ENCODE data around the gene KDM7A. TPM values are rescaled to one million over a fixed set of nuclear protein-coding genes. Genes with fewer than 3 reads are reported as not detected.

The KDM7A gene
- total and polyA plus RNA-seq, 4 donors = 4.1 to 24.9 (median 14.5) TPM

DNA sequence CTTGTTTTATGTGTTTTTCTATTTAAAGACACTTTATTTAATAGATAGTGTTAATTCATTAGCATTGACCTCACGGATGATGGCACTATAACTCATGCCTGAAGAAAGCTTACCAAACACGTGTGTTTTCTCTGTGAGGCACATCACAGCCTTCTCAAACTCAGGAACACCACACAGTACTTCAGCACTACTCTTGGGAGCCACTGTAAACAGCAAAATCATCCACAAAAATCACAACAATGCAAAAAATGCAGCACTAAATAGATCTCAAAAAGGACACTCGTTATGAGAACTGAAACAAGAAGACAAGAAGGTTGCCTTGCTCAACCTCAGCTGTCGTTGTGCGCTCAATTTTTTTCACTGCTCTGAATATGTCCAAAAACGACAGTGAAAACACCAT, 102.0 kb downstream of the KDM7A start:
- intact Hi-C loops (cut with DNase I) = no loop called here
- no peak for ATAC-seq (ENCODE audit: low FRiP score)
- no peak for DNase-seq

DNA sequence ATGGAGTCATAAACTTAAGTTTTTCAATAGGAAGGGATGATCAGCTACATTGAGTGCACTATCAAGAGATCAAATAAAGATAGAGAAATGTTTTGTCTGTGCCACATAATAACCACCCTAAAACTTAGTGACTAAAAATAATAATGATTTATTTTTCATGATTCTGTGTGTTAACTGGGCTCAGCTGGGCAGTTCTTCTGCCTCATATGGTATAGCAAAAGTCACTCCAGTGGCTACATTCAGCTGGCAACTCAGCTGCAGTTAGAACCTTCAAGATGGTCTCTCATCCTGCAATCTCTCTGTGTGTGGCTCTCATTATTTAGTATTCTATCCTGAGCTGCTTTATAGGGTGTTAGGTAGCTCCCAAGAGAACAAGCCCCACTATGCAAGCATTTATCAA, 106.2 kb downstream of the KDM7A start:
- no peaks in the 10 kb centered on the region for H3K9me3 ChIP-seq (ENCODE audit: control insufficient read depth, low read length)
- no peaks in the 10 kb centered on the region for H3K27me3 ChIP-seq (ENCODE audit: control insufficient read depth in 1 of 2, insufficient read depth in 2 of 2, low read length in 1 of 2)
- no peaks in the 10 kb centered on the region for H3K36me3 ChIP-seq (ENCODE audit: control insufficient read depth in 1 of 2, insufficient read depth in 2 of 2, low read length in 1 of 2)
- H3K4me1 ChIP-seq (ENCODE audit: control insufficient read depth in 1 of 2, insufficient read depth in 2 of 2, low read length in 2 of 2) = no peaks in the 10 kb centered on the region
- intact Hi-C loops (cut with DNase I) = no loop called here
- H3K27ac ChIP-seq (ENCODE audit: low read depth in 1 of 2, low read length in 2 of 2) = no peak overlapping the region
- DNase-seq = no peak
- no peak overlapping the region for H3K4me3 ChIP-seq (ENCODE audit: low read length in 2 of 2)
- no peak for ATAC-seq (ENCODE audit: low FRiP score)

More for the DNA sequence above, 102.0 kb downstream of the KDM7A start:
- H3K27me3 ChIP-seq (ENCODE audit: control insufficient read depth in 1 of 2, insufficient read depth in 2 of 2, low read length in 1 of 2) = no peaks in the 10 kb centered on the region
- WGBS, 2 donors = 80 to 81% methylated on average over 6 of the region's 6 CpGs
- no peak overlapping the region for H3K27ac ChIP-seq (ENCODE audit: low read depth in 1 of 2, low read length in 2 of 2)
- no peak overlapping the region for H3K4me3 ChIP-seq (ENCODE audit: low read length in 2 of 2)
- no peaks in the 10 kb centered on the region for H3K9me3 ChIP-seq (ENCODE audit: control insufficient read depth, low read length)
- no peaks in the 10 kb centered on the region for H3K4me1 ChIP-seq (ENCODE audit: control insufficient read depth in 1 of 2, insufficient read depth in 2 of 2, low read length in 2 of 2)
- no peaks in the 10 kb centered on the region for H3K36me3 ChIP-seq (ENCODE audit: control insufficient read depth in 1 of 2, insufficient read depth in 2 of 2, low read length in 1 of 2)

DNA sequence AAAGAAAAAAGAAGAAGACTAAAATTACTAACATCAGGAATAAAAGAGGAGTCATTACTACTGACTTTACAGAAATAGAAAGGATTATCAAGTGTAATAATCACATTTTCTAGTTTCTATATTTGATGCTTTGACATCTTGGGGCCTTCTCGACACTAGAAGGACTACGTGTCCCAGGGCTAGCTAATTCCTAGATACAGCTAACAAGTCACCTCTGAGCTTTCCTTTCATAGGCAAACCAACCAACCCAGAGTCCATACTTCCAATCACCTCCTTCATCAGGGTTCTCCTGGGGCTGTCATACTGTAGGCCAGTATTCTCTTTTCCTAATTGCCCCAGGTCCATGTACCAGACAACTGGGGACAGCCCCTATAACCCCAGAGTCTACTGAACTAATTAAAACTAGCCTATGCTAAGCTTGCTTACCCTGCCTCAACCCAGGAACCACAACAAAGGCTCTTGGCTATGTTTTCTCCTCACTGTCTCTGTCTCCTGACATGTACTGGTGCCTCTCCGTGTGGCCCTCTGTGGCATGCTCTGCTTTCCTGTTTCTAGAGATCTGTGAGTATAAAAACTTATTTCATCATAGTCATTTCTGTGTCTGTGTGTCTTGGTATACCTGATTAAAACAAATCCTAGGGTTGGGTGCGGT, 107.4 kb downstream of the KDM7A start:
- no peaks in the 10 kb centered on the region for H3K27me3 ChIP-seq (ENCODE audit: control insufficient read depth in 1 of 2, insufficient read depth in 2 of 2, low read length in 1 of 2)
- no peak for ATAC-seq (ENCODE audit: low FRiP score)
- H3K36me3 ChIP-seq (ENCODE audit: control insufficient read depth in 1 of 2, insufficient read depth in 2 of 2, low read length in 1 of 2) = no peaks in the 10 kb centered on the region
- H3K27ac ChIP-seq (ENCODE audit: low read depth in 1 of 2, low read length in 2 of 2) = no peak overlapping the region
- no peaks in the 10 kb centered on the region for H3K4me1 ChIP-seq (ENCODE audit: control insufficient read depth in 1 of 2, insufficient read depth in 2 of 2, low read length in 2 of 2)
- H3K9me3 ChIP-seq (ENCODE audit: control insufficient read depth, low read length) = no peaks in the 10 kb centered on the region
- 95 to 96% methylated on average over 4 of the region's 4 CpGs for WGBS, 2 donors
- no peak overlapping the region for H3K4me3 ChIP-seq (ENCODE audit: low read length in 2 of 2)
- intact Hi-C loops (cut with DNase I) = no loop called here
- DNase-seq = no peak

DNA sequence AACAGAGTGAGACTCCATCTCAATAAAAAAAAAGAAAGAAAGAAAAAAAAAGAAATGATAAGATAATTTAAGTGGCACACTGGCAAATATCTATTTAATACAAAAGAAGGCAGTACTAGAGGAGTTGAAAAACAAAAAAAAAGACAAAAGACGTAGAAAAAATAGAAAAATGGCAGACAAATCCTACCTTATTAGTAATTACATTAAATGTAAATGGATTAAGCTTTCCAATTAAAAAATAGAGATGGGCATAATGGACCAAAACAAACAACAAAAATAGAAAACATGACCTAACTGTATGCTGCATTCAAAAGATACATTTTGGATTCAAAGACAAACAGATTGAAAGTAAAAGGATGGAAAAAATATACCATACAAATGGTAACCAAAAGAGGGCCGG, 108.8 kb downstream of the KDM7A start:
- H3K9me3 ChIP-seq (ENCODE audit: control insufficient read depth, low read length) = no peaks in the 10 kb centered on the region
- no peaks in the 10 kb centered on the region for H3K36me3 ChIP-seq (ENCODE audit: control insufficient read depth in 1 of 2, insufficient read depth in 2 of 2, low read length in 1 of 2)
- no peak overlapping the region for H3K4me3 ChIP-seq (ENCODE audit: low read length in 2 of 2)
- intact Hi-C loops (cut with DNase I) = no loop called here
- H3K4me1 ChIP-seq (ENCODE audit: control insufficient read depth in 1 of 2, insufficient read depth in 2 of 2, low read length in 2 of 2) = no peaks in the 10 kb centered on the region
- no peak overlapping the region for H3K27ac ChIP-seq (ENCODE audit: low read depth in 1 of 2, low read length in 2 of 2)
- no peak for ATAC-seq (ENCODE audit: low FRiP score)
- no peaks in the 10 kb centered on the region for H3K27me3 ChIP-seq (ENCODE audit: control insufficient read depth in 1 of 2, insufficient read depth in 2 of 2, low read length in 1 of 2)
- no peak for DNase-seq
- WGBS, 2 donors = 60 to 68% methylated on average over 2 of the region's 2 CpGs

DNA sequence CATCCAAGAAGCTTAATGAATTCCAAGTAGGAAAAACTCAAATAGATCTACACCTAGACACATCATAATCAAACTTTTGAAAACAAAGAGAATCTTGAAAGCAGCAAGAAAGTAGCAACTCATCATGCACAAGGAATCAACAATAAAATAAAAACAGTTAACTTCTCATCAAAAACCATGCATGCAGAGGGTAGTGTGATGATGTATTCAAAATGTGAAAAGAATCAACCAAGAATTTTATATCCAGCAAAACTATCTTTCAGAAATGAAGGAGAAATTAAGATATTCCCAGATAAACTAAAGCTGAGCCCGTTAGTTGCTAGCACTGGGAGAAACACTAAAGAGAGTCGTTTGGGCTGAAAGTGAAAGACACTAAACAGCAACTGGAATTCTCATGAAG, 109.7 kb downstream of the KDM7A start:
- H3K9me3 ChIP-seq (ENCODE audit: control insufficient read depth, low read length) = no peaks in the 10 kb centered on the region
- intact Hi-C loops (cut with DNase I) = no loop called here
- no peak for ATAC-seq (ENCODE audit: low FRiP score)
- H3K4me1 ChIP-seq (ENCODE audit: control insufficient read depth in 1 of 2, insufficient read depth in 2 of 2, low read length in 2 of 2) = no peaks in the 10 kb centered on the region
- H3K4me3 ChIP-seq (ENCODE audit: low read length in 2 of 2) = no peak overlapping the region
- no peaks in the 10 kb centered on the region for H3K27me3 ChIP-seq (ENCODE audit: control insufficient read depth in 1 of 2, insufficient read depth in 2 of 2, low read length in 1 of 2)
- WGBS, 2 donors = 75 to 80% methylated on average over 2 of the region's 2 CpGs
- no peaks in the 10 kb centered on the region for H3K36me3 ChIP-seq (ENCODE audit: control insufficient read depth in 1 of 2, insufficient read depth in 2 of 2, low read length in 1 of 2)
- DNase-seq = no peak
- no peak overlapping the region for H3K27ac ChIP-seq (ENCODE audit: low read depth in 1 of 2, low read length in 2 of 2)

DNA sequence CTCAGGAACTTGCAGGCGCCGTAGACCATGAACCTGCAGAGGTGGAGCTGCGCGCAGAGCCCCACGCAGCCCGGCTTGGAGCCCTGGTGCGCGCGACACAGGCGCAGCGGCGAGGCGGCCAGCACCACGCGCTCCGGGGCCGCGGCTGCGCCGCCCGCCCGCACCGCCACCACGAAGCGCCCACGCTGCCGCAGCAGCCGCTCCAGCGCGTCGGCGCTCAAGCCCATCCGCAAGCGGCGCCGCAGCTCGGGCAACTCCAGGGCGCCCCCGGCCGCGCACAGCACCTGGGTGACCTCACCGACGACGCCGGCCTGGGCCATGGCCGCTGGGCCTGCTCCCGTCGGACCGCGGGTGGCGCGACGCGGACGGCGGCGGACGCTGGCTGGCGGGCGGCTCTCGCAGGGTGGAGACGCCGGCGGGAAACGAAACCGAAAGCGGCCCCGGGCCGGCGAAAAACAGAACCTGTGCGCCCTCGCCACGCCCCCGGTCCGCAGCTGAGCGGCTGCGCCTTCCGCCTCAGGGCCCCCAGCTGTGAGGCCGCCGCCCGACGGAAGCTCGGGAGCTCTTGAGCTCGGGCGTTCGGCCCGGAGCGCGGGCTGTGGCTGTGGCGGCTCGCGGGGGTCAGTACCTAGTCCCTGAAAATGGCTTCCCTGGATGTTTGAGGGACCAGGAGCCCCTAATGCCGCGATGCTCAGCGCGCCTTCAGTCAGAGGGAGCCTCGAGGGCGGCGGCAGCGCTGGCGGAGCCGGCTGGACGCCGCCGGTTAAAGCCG, 114.1 kb downstream of the KDM7A start, which contains the start of gene PARP12:
Gene PARP12, minus strand, starts transcription at position 424 of the 772 bp plus-strand sequence. Its CDS starts 104 bp downstream, at position 320.
- intact Hi-C loops (cut with DNase I) = no loop called here
- WGBS, 2 donors = 0% methylated on average over 100 to 106 of the region's 106 CpGs

DNA sequence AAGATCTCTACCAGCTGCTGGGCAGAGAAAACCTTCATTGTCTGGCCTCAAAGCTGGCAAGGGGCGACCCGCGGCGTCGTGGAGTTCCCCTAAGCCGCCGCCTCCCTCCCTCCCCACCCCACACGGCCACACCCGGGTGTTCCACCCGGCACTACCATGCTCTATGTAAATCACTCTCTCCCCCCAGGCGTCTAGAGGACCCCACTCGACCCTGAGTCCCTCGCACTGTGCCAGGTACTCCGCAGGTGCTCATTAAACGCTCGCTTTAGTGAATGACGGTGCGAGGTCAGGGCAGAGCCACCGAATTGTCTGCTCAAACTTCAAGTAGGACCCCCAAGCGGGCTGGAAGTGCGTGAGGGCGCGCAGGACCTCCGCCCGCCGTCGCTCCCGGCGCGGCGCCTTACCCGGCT, 114.7 kb downstream of the KDM7A start:
- Histone ChIP-seq H3K27ac (ENCODE audit: low read depth in 1 of 2, low read length in 2 of 2) (peak overlapping the region; percentile 30 to 70), H3K36me3 (ENCODE audit: control insufficient read depth in 1 of 2, insufficient read depth in 2 of 2, low read length in 1 of 2) (no peaks in the 10 kb centered on the region), H3K9me3 (ENCODE audit: control insufficient read depth, low read length) (no peaks in the 10 kb centered on the region), H3K4me1 (ENCODE audit: control insufficient read depth in 1 of 2, insufficient read depth in 2 of 2, low read length in 2 of 2) (no peaks in the 10 kb centered on the region), H3K4me3 (ENCODE audit: low read length in 2 of 2) (peak overlapping the region; percentile 74 to 82), H3K27me3 (ENCODE audit: control insufficient read depth in 1 of 2, insufficient read depth in 2 of 2, low read length in 1 of 2) (no peaks in the 10 kb centered on the region)
- intact Hi-C loops (cut with DNase I) = no loop called here
- DNase-seq (peak in 1 of 2 donors; percentile 60), ATAC-seq (ENCODE audit: low FRiP score) (no peak)
- 14 to 20% methylated on average over 32 of the region's 32 CpGs for WGBS, 2 donors

More for the DNA sequence above, 114.1 kb downstream of the KDM7A start, which contains the start of gene PARP12:
- ATAC-seq (ENCODE audit: low FRiP score) (peak; percentile 90), DNase-seq (peak; percentile 95 to 96)
- Histone ChIP-seq H3K9me3 (ENCODE audit: control insufficient read depth, low read length) (no peaks in the 10 kb centered on the region), H3K4me3 (ENCODE audit: low read length in 2 of 2) (peak within 1 kb of the TSS; percentile 74 to 82), H3K36me3 (ENCODE audit: control insufficient read depth in 1 of 2, insufficient read depth in 2 of 2, low read length in 1 of 2) (no peaks in the 10 kb centered on the region), H3K27ac (ENCODE audit: low read depth in 1 of 2, low read length in 2 of 2) (peak within 1 kb of the TSS; percentile 30 to 70), H3K27me3 (ENCODE audit: control insufficient read depth in 1 of 2, insufficient read depth in 2 of 2, low read length in 1 of 2) (no peaks in the 10 kb centered on the region), H3K4me1 (ENCODE audit: control insufficient read depth in 1 of 2, insufficient read depth in 2 of 2, low read length in 2 of 2) (no peaks in the 10 kb centered on the region)

DNA sequence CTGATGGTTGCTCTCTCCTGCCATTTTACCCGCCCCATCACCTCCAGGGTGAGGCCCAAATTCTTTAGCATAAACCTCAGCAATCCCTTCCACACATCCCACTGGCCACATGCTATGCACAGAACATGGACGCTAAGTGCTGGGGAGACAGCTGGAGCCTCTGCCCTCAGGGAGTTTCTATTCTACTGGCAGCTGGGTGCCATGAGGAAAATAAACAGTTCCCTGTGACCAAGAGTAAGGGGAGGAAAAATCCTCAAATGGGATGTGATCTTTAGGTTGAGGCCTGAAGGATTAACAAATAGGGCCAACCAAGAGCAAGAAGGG, 115.2 kb downstream of the KDM7A start:
- no peak for DNase-seq
- no peaks in the 10 kb centered on the region for H3K9me3 ChIP-seq (ENCODE audit: control insufficient read depth, low read length)
- H3K36me3 ChIP-seq (ENCODE audit: control insufficient read depth in 1 of 2, insufficient read depth in 2 of 2, low read length in 1 of 2) = no peaks in the 10 kb centered on the region
- no peak for ATAC-seq (ENCODE audit: low FRiP score)
- intact Hi-C loops (cut with DNase I) = no loop called here
- H3K4me1 ChIP-seq (ENCODE audit: control insufficient read depth in 1 of 2, insufficient read depth in 2 of 2, low read length in 2 of 2) = no peaks in the 10 kb centered on the region
- peak overlapping the region in 1 of 2 donors; percentile 27 for H3K27ac ChIP-seq (ENCODE audit: low read depth in 1 of 2, low read length in 2 of 2)
- no peak overlapping the region for H3K4me3 ChIP-seq (ENCODE audit: low read length in 2 of 2)
- WGBS, 2 donors = 96 to 100% methylated on average over 2 of the region's 2 CpGs
- H3K27me3 ChIP-seq (ENCODE audit: control insufficient read depth in 1 of 2, insufficient read depth in 2 of 2, low read length in 1 of 2) = no peaks in the 10 kb centered on the region
